ENCODE data around the gene EFCAB9. TPM values are rescaled to one million over a fixed set of nuclear protein-coding genes. Genes with fewer than 3 reads are reported as not detected.

Gene EFCAB9
- total and polyA plus RNA-seq, 2 of the 8 experiments (the other 6 are each of a cell fraction or from before 2014, with no cell fraction given) = not detected

DNA sequence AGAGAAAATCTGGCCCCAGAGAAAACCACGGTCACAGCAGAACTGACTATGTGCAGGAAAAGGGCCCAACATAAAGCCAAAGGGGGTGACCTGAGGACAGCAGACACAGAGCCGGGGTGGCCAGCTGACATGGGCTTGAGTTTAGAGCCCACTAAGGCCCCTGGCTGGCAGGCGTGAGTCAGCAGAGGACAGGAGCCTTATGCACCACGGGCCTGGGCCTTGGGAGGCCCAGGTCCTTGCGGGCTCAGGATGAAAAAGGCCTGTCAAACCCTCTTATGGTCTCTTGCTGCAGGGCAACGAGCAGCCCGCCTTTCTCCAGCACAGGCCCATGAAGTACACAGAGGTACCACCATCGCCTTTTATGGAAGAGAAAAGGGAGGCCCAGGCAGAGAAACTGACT, 25.7 kb upstream of the EFCAB9 start:
- no peak for FAIRE-seq
- Histone ChIP-seq H3K79me2 (ENCODE audit: control insufficient read depth in 1 of 2, insufficient read depth in 2 of 2, low read length in 2 of 2) (no peaks in the 10 kb centered on the region), H3K23me2 (ENCODE audit: low read depth, low read length) (no peaks in the 10 kb centered on the region; the same call in 1 of the 2 replicates), H3K18ac (ENCODE audit: extremely low read depth, low read length) (no peak overlapping the region), H3K4me2 (ENCODE audit: insufficient read depth in 1 of 2, low read depth in 2 of 2, low read length in 2 of 2) (no peak overlapping the region), H3K36me3 (ENCODE audit: control insufficient read depth in 2 of 4, insufficient read depth in 4 of 4, low read length in 3 of 4) (no peaks in the 10 kb centered on the region), H3K56ac (replicated peaks; ENCODE audit: insufficient read length, low read depth, low read length) (no peak overlapping the region), H3K23ac (ENCODE audit: insufficient read length) (no peak overlapping the region), H2BK12ac (ENCODE audit: low read depth, low read length) (no peak overlapping the region), H3K4ac (replicated peaks; ENCODE audit: insufficient read length, low read depth, low read length) (no peak overlapping the region), H3K27ac (ENCODE audit: low read depth, low read length) (no peak overlapping the region), H3K4me1 (replicated peaks in 1 of 4; ENCODE audit: control insufficient read depth in 3 of 4, insufficient read depth in 4 of 4, low read length in 3 of 4) (peaks cover 0 to 4% (median 3%) of the 10 kb centered on the region in 4 experiments; a peak in 3 of 7 replicates), H3K9ac (replicated peaks in 1 of 4; ENCODE audit: extremely low read depth in 1 of 4, low read depth in 3 of 4, low read length in 3 of 4) (no peak overlapping the region), H3K14ac (ENCODE audit: insufficient read length) (no peak overlapping the region), H4K20me1 (replicated peaks in 1 of 2; ENCODE audit: control insufficient read depth in 1 of 2, insufficient read depth in 2 of 2, low read length in 2 of 2) (no peaks in the 10 kb centered on the region), H4K91ac (replicated peaks; ENCODE audit: insufficient read length, low read length) (no peak overlapping the region), H3K27me3 (replicated peaks in 1 of 4; ENCODE audit: control insufficient read depth in 3 of 4, extremely low read depth in 1 of 4, insufficient read depth in 3 of 4, low read length in 3 of 4) (no peaks in the 10 kb centered on the region), H3K79me1 (ENCODE audit: low read depth, low read length) (peaks cover 8% of the 10 kb centered on the region; the same call in 1 of the 2 replicates), H3K9me3 (ENCODE audit: insufficient read depth in 2 of 2, low read depth in 1 of 2, low read length in 1 of 2) (no peaks in the 10 kb centered on the region), H2BK120ac (replicated peaks; ENCODE audit: low read depth, low read length) (no peak overlapping the region), H4K8ac (ENCODE audit: extremely low read depth, insufficient read depth, low read length) (no peak overlapping the region), H4K5ac (ENCODE audit: insufficient read length, low read depth, low read length) (no peak overlapping the region), H2BK20ac (ENCODE audit: low read length) (no peak overlapping the region), H2AK5ac (ENCODE audit: low read depth, low read length) (no peak overlapping the region), H2BK5ac (ENCODE audit: low read depth, low read length) (no peak overlapping the region), H2BK15ac (ENCODE audit: low read length) (no peak overlapping the region), H3K4me3 (ENCODE audit: extremely low read depth in 1 of 4, insufficient read depth in 2 of 4, low read depth in 3 of 4, low read length in 4 of 4) (no peak overlapping the region), H2AFZ (ENCODE audit: low read length) (no peak overlapping the region)
- CTCF ChIA-PET (ENCODE audit: partially characterized antibody) = interaction anchor here (1.3 to 1.8 kb wide), 2 partner anchors 16 to 19 kb away, joined by 3 to 4 read pairs; no protein-coding TSS in a partner anchor
- DNase-seq (ENCODE audit: low read depth in 1 of 2, low spot score in 2 of 2) = no peak
- POLR2A ChIA-PET (ENCODE audit: partially characterized antibody) = no interaction called here
- 93% methylated on average over 7 of the region's 8 CpGs; no CpG with 5 or more reads in 1 of the 2 experiments for WGBS, 2 experiments (ENCODE audit: extremely low coverage in 1 of 2, insufficient coverage in 1 of 2, insufficient read length in 1 of 2, insufficient replicate concordance in 2 of 2, low coverage in 1 of 2, low lambda C conversion rate in 2 of 2, missing lambda C conversion rate in 1 of 2)
- TF ChIP-seq CBX5 (IDR thresholded peaks at IDR 0.05; ENCODE audit: low read depth, low read length) (no peak), BACH1 (IDR thresholded peaks at IDR 0.05; ENCODE audit: low read length) (no peak), EP300 (IDR thresholded peaks at IDR 0.05; ENCODE audit: borderline replicate concordance in 1 of 2, low read depth in 2 of 2, low read length in 2 of 2) (no peak), SP1 (IDR thresholded peaks at IDR 0.05; ENCODE audit: low read depth, low read length) (no peak)

Measured in H1 (cell line).